Esophagus muscularis mucosa (tissue), 3 donors: ENCODE data around the gene RTN3.

ENCODE experiments used
- POLR2A ChIP-seq: fragments of 450-650 bp; IDR thresholded peaks from one replicate; pipeline ENCODE4 v1.6.1; 2017; ENCODE audit warnings: antibody characterized with exemption, moderate library complexity, mild to moderate bottlenecking, low read depth
- POLR2AphosphoS5 ChIP-seq, 2 donors: sonication (generic); formaldehyde crosslinking; IDR thresholded peaks; one replicate each; pipeline ENCODE4 v1.6.1; 2017; ENCODE audit warnings: antibody characterized with exemption in 2 of 2
- TF ChIP-seq, protein P1 (sequence below), 3 experiments: fragments of 200-600 bp in 2 of 3; fragments of 450-650 bp in 1 of 3; sonication (generic) in 2 of 3; IDR thresholded peaks; one replicate each; pipeline ENCODE4 v1.5.1; 2017 to 2019; ENCODE audit warnings: antibody characterized with exemption in 3 of 3, mild to moderate bottlenecking in 2 of 3, moderate library complexity in 1 of 3

GRCh38 chr11:63760487-63761079 lies 79.3 kb downstream of the RTN3 start:
- TF ChIP-seq, protein P1, sequence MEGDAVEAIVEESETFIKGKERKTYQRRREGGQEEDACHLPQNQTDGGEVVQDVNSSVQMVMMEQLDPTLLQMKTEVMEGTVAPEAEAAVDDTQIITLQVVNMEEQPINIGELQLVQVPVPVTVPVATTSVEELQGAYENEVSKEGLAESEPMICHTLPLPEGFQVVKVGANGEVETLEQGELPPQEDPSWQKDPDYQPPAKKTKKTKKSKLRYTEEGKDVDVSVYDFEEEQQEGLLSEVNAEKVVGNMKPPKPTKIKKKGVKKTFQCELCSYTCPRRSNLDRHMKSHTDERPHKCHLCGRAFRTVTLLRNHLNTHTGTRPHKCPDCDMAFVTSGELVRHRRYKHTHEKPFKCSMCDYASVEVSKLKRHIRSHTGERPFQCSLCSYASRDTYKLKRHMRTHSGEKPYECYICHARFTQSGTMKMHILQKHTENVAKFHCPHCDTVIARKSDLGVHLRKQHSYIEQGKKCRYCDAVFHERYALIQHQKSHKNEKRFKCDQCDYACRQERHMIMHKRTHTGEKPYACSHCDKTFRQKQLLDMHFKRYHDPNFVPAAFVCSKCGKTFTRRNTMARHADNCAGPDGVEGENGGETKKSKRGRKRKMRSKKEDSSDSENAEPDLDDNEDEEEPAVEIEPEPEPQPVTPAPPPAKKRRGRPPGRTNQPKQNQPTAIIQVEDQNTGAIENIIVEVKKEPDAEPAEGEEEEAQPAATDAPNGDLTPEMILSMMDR (IDR thresholded peaks at IDR 0.05): no peak
- TF ChIP-seq POLR2A (no peak), POLR2AphosphoS5 (IDR thresholded peaks at IDR 0.05) (no peak)
